GM23248 (cell line): Measurements from ENCODE around the gene POFUT1. TPM values are rescaled to one million over a fixed set of nuclear protein-coding genes. Genes with fewer than 3 reads are reported as not detected.

Experiments
- DNase-seq: peaks from one replicate; pipeline ENCODE4 v3.0.0-alpha.2; 2015
- H2AFZ ChIP-seq: fragments of 200-600 bp; sonication (generic); 2 replicates; pipeline ENCODE4 v1.6.1; 2016; ENCODE audit warnings: antibody characterized with exemption
- H3F3A ChIP-seq: fragments of 200-600 bp; sonication (generic); 2 replicates; pipeline ENCODE4 v1.6.1; 2016; ENCODE audit warnings: mild to moderate bottlenecking, antibody characterized with exemption, mixed run types; ENCODE audit not compliant: insufficient read depth
- H3K27ac ChIP-seq: fragments of 200-600 bp; sonication (generic); 2 replicates; pipeline ENCODE4 v1.5.1; 2016; ENCODE audit warnings: mild to moderate bottlenecking
- H3K27me3 ChIP-seq: fragments of 200-600 bp; sonication (generic); replicated peaks from 2 replicates; pipeline ENCODE4 v1.6.1; 2016; ENCODE audit warnings: mild to moderate bottlenecking; ENCODE audit not compliant: insufficient read depth
- H3K36me3 ChIP-seq: fragments of 200-600 bp; sonication (generic); 2 replicates; pipeline ENCODE4 v1.6.1; 2016; ENCODE audit warnings: low read depth, mild to moderate bottlenecking
- H3K4me1 ChIP-seq: fragments of 200-600 bp; sonication (generic); 2 replicates; pipeline ENCODE4 v1.6.1; 2016; ENCODE audit warnings: mild to moderate bottlenecking; ENCODE audit not compliant: insufficient read depth
- H3K4me2 ChIP-seq: fragments of 200-600 bp; sonication (generic); one replicate; pipeline ENCODE4 v1.6.1; 2016; ENCODE audit warnings: mild to moderate bottlenecking; ENCODE audit not compliant: unreplicated experiment
- H3K4me3 ChIP-seq: fragments of 200-600 bp; sonication (generic); 2 replicates; pipeline ENCODE4 v1.5.1; 2016; ENCODE audit warnings: mild to moderate bottlenecking
- H3K79me2 ChIP-seq: fragments of 200-600 bp; sonication (generic); 2 replicates; pipeline ENCODE4 v1.6.1; 2016; ENCODE audit warnings: mild to moderate bottlenecking; ENCODE audit not compliant: insufficient read depth
- H3K9ac ChIP-seq: fragments of 200-600 bp; sonication (generic); 2 replicates; pipeline ENCODE4 v1.6.1; 2016; ENCODE audit warnings: mild to moderate bottlenecking
- H3K9me2 ChIP-seq: fragments of 200-600 bp; sonication (generic); 2 replicates; pipeline ENCODE4 v1.6.1; 2016; ENCODE audit warnings: mixed run types, mild to moderate bottlenecking, moderate library complexity; ENCODE audit not compliant: insufficient read depth
- H3K9me3 ChIP-seq: fragments of 200-600 bp; sonication (generic); one replicate; pipeline ENCODE4 v1.6.1; 2017; ENCODE audit warnings: low read depth
- H4K20me1 ChIP-seq: fragments of 200-600 bp; sonication (generic); 2 replicates; pipeline ENCODE4 v1.6.0; 2016; ENCODE audit not compliant: insufficient read depth
- EZH2 ChIP-seq: fragments of 200-600 bp; sonication (generic); IDR thresholded peaks from 2 replicates; pipeline ENCODE4 v1.6.1; 2018; ENCODE audit warnings: antibody characterized with exemption, mild to moderate bottlenecking; ENCODE audit not compliant: insufficient read depth, poor library complexity, severe bottlenecking
- EZH2phosphoT487 ChIP-seq: fragments of 200-600 bp; sonication (generic); IDR thresholded peaks from 2 replicates; pipeline ENCODE4 v1.6.1; 2018; ENCODE audit warnings: antibody characterized with exemption, moderate library complexity, mild to moderate bottlenecking, low read depth; ENCODE audit not compliant: insufficient read depth
- WGBS, 2 experiments: methylation state at CpG; one replicate each; pipeline ENCODE4 v1.1.6; 2015 to 2017; ENCODE audit warnings: low lambda C conversion rate in 2 of 2, low coverage in 1 of 2; ENCODE audit errors: missing lambda C conversion rate in 2 of 2; 5-methylcytosine and 5-hydroxymethylcytosine counted together
- in situ Hi-C: fragments of 300-500 bp; cut with MboI; formaldehyde crosslinking; loops from 2 replicates; pipeline ENCODE4 v1.15.0; 2020
- polyA plus RNA-seq: library from polyadenylated mRNA; unstranded; fragments of >200 nt; fragmentation: Nextera tagmentation; extraction: Ambion mirVana; gene quantifications from 2 replicates; pipeline ENCODE4 v1.2.1, GENCODE V29; 2016
- total RNA-seq: library from RNA; depleted of rRNA; stranded (reverse); fragments of >200 nt; shearing (Covaris generic); gene quantifications from 2 replicates; pipeline ENCODE4 v1.2.3, GENCODE V29; 2014

Gene POFUT1
- total and polyA plus RNA-seq, 2 experiments from 2014 or later, result 35.4 to 54.1 TPM

GRCh38 chr20:32224463-32224862 is 16.8 kb downstream of the POFUT1 start:
- no peak overlapping the region for H3K4me2 ChIP-seq
- H3K9me2 ChIP-seq, result no peaks in the 10 kb centered on the region
- in situ Hi-C loops, result no loop called here
- 86 to 91% methylated on average over 4 of the region's 4 CpGs for WGBS, 2 experiments
- peaks cover 23% of the 10 kb centered on the region; the same call in 1 of the 2 replicates for H3K36me3 ChIP-seq
- no peaks in the 10 kb centered on the region for H3K9me3 ChIP-seq
- no peaks in the 10 kb centered on the region for H3K27me3 ChIP-seq
- TF ChIP-seq EZH2, result no peak
- no peak for TF ChIP-seq EZH2phosphoT487
- no peak overlapping the region for H2AFZ ChIP-seq
- H3K4me3 ChIP-seq, result no peak overlapping the region
- no peak for DNase-seq
- H3F3A ChIP-seq, result no peaks in the 10 kb centered on the region
- H3K27ac ChIP-seq, result no peak overlapping the region
- no peak overlapping the region for H3K9ac ChIP-seq
- H3K79me2 ChIP-seq, result no peaks in the 10 kb centered on the region
- no peaks in the 10 kb centered on the region for H3K4me1 ChIP-seq
- H4K20me1 ChIP-seq, result no peaks in the 10 kb centered on the region

GRCh38 chr20:32226391-32226790 is 18.7 kb downstream of the POFUT1 start:
- H3K4me3 ChIP-seq, result no peak overlapping the region
- H2AFZ ChIP-seq, result no peak overlapping the region
- 96 to 100% methylated on average over 1 of the region's 1 CpG for WGBS, 2 experiments
- no peaks in the 10 kb centered on the region for H3K9me3 ChIP-seq
- TF ChIP-seq EZH2 (no peak), EZH2phosphoT487 (no peak)
- no peak overlapping the region for H3K27ac ChIP-seq
- no peak overlapping the region for H3K4me2 ChIP-seq
- no peaks in the 10 kb centered on the region for H3F3A ChIP-seq
- H4K20me1 ChIP-seq, result no peaks in the 10 kb centered on the region
- DNase-seq, result no peak
- in situ Hi-C loops, result no loop called here
- no peaks in the 10 kb centered on the region for H3K9me2 ChIP-seq
- peaks cover 21% of the 10 kb centered on the region; the same call in 1 of the 2 replicates for H3K36me3 ChIP-seq
- no peak overlapping the region for H3K9ac ChIP-seq
- no peaks in the 10 kb centered on the region for H3K79me2 ChIP-seq
- no peaks in the 10 kb centered on the region for H3K27me3 ChIP-seq
- H3K4me1 ChIP-seq, result no peaks in the 10 kb centered on the region

GRCh38 chr20:32227306-32227705 is 19.6 kb downstream of the POFUT1 start:
- Histone ChIP-seq H3K27me3 (no peaks in the 10 kb centered on the region), H2AFZ (no peak overlapping the region), H3K4me1 (no peaks in the 10 kb centered on the region), H3F3A (no peaks in the 10 kb centered on the region), H3K4me2 (no peak overlapping the region), H3K9ac (no peak overlapping the region), H3K4me3 (no peak overlapping the region), H4K20me1 (no peaks in the 10 kb centered on the region), H3K9me3 (no peaks in the 10 kb centered on the region), H3K9me2 (no peaks in the 10 kb centered on the region), H3K27ac (no peak overlapping the region), H3K36me3 (peaks cover 26% of the 10 kb centered on the region; the same call in 1 of the 2 replicates), H3K79me2 (no peaks in the 10 kb centered on the region)
- TF ChIP-seq EZH2 (no peak), EZH2phosphoT487 (no peak)
- WGBS, 2 experiments, result 93 to 96% methylated on average over 7 of the region's 7 CpGs
- DNase-seq, result no peak
- in situ Hi-C loops, result no loop called here

- Histone ChIP-seq H2AFZ (no peak overlapping the region), H3F3A (no peaks in the 10 kb centered on the region), H3K9ac (no peak overlapping the region), H3K27me3 (no peaks in the 10 kb centered on the region), H4K20me1 (no peaks in the 10 kb centered on the region), H3K9me3 (no peaks in the 10 kb centered on the region), H3K4me2 (no peak overlapping the region), H3K79me2 (no peaks in the 10 kb centered on the region), H3K36me3 (peaks cover 22% of the 10 kb centered on the region; the same call in 1 of the 2 replicates), H3K27ac (no peak overlapping the region), H3K4me3 (no peak overlapping the region), H3K9me2 (no peaks in the 10 kb centered on the region), H3K4me1 (no peaks in the 10 kb centered on the region)
- 89 to 91% methylated on average over 22 of the region's 22 CpGs for WGBS, 2 experiments
- TF ChIP-seq EZH2phosphoT487 (no peak), EZH2 (no peak)
- no peak for DNase-seq
- in situ Hi-C loops, result no loop called here
These were observed 20.3 kb downstream of the POFUT1 start for GRCh38 chr20:32227744-32228688.
